ENCODE data around the gene FOXO3.
A peak's percentile ranks its signal among the peaks of the same experiment; 100 is the strongest.
"Not testable (repeated sequence)": the region's sequence is repeated elsewhere in the genome, so short reads cannot be mapped to it uniquely, and the experiment has no call there.

Gene FOXO3

DNA sequence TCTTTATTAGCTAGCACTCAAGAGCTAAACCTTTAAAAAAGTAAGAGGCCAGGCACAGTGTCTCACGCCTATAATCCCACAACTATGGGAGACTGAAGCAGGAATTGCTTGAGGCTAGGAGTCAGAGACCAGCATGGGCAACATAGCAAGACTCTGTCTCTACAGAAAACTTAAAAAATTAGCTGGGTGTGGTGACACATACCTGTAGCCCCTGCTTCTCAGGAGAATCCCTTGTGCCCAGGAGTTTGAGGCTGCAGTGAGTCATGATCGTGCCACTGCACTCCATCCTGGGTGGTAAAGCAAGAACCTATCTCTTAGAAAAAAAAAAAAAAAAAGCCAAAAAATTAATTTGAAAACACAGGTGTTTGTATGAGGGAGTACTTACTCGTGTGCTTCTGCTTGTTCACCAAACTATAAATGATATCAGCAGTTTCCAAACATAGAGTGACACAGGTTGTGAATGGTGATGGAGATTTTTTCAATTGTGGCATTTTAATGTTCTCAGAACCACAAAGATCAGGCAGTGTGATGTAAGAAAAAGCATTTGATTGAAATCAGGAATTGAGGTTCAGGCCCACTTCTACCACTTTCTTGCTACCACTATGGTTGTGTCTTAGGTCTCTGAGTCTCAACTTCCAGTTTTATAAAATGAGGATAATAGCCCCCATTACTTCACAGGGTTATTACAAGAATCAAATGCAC is 104.9 kb downstream of the FOXO3 start:
- no peak for DNase-seq

DNA sequence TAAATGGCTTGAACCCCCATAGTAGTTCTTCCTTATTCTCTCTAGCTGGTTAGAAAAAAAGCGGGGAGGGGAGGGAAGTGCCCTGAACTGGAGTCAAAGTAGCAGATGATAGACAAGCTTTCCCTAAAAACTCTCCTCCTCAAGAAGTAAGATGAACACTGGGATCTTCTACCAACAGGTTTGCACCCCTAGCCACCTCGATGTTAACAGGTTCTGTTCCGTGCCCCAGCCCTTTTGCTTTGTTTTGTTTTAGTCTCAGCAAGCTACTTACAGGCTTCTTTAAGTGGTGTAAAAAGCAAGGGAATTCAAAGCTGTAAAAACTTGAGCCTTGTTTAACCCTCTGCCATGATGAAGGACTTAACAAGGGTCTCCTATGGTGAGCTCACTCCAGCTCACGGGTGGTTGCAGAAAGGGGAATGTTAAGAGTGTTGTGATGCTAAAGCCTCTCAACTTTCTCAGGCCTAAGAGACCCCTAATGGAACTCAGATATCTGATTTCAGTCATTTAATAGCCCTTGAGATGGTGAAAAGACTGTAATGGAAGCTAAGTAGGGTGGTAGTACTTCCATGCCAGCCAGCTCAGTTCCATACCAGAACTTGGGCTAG is 106.0 kb downstream of the FOXO3 start:
- no peak for DNase-seq

DNA sequence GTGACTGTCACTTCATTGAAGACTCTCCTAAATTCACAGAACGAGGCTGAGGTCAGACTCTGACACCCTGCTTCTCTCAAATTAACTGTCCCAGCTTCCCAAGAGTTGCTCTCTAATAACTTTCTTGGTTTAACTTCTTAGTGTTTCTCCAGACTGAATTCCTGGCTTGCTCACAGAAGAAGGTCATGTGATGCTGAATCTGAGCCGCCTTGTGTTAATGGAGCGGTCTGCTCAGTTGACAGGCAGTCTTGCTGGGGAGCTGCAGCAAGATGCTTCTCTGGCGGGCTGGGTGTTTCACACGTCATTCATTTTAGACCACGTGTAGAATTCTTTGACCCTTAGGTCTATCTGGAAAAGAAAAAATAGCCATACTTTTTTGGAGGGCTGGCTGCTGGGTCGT is 107.3 kb downstream of the FOXO3 start:
- no peak for DNase-seq

DNA sequence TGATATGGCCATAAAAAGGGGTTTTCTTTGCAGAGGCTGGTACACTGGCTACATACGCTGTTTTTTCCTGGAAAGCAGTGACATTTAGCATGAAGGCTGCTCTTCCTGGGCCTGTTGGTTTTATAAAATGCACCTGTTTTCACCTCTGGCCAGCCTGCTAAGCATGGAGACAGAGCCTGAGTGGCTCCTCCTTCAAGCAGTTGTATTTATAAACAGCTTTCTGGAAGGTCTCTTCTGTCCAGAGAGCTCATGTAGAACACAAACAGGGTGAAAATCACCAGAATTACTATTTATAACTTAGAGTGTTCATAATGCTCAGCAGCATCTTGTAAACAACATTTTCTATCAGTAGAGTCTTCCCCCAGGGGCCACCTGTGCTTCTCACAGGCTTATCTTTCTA is 109.0 kb downstream of the FOXO3 start:
- no peak for DNase-seq

DNA sequence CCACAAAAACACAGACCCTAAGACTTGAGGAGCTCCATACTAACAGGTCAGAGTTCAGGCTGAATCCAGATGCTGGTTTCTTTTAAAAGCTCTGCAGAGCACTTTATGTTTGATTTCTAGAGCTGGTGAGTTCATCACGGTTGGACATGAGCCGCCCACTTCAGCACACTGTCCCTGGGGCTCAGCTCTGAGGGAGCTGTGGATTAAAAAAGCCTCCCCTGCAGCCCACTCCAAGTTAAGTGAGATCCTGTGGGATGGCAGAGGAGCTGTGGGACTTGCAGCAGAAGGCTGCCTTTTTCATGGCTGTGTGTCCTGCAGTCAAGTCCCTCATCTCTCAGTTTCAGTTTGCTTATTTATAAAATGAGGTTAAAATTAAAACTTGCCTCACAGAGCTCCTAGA is 110.5 kb downstream of the FOXO3 start:
- DNase-seq = no peak

DNA sequence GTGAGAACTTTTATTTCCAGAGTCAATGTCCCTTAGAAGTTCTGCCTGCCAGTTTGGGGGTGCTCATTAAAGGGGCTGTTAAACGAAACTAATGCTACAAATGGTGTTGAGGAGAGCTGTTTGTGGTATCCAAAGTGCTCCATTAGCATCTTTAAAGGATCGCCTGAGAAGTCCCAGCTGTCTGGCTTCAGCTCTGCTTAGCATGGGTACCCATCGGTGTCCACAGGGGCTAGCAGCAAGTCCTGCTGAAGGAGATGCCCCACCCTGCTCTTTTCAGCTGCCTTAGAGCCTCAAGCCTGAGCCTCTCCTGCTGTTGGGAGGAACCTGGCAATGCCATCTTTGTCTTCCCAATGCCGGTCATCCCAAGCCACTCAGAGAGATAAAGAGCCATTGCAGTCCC is 111.1 kb downstream of the FOXO3 start:
- DNase-seq = no peak

DNA sequence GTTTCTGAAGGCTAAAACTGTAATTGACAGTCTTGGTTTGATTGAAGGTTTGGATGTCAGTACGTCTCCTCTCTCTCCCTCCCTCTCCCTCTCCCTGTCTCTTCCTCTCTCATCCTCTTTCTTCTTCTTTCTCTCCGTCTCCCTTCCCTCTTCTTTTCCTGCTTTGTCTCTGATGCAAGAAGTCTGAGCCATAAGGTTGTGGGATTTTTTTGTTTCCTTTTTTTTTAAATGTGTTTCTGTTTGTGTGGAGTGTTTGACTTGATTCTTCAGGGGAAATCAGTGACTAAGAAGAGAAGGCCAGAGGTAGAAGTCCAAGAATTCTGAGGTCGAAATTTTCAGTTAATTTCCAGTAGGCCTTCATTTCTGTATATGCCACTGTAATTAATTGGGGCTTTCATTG is 111.9 kb downstream of the FOXO3 start:
- no peak for DNase-seq

DNA sequence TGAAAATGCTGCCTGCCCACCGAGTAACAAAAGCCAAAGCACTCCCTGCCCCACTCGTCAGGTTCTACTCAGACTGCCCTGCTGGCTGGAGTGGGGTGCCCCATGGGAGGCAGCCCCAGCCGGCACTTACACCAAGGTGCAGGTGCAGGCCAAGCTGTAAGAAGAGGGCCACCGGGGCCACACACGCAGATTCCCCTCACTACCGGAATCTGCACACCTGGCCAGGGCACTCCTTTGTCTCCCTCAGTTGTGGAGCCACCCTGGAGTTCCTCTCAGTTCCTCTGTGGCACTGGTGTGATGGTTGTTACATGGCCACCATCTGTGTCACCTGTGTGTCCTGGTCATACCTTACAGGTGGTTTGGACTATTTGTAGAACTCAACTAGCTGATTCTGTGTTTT is 112.4 kb downstream of the FOXO3 start:
- no peak for DNase-seq

DNA sequence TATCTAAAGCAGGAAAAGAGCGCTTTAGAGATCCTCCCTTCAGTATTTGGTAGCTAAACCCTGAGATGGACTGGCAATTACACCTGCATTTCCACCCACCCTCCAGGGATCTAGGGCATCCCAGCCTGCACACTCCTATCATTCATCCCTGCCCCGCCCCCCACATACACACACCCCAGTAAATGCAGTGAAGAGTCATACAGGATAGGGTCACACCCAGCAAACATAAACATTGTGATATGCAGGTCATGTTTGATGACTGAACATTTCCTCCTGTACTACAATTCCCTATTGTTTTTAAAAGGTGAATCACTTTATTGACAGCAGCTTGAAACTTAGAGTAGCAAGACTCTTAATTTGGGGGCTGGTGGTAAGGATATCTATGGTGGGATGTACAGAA is 112.9 kb downstream of the FOXO3 start:
- DNase-seq = no peak

DNA sequence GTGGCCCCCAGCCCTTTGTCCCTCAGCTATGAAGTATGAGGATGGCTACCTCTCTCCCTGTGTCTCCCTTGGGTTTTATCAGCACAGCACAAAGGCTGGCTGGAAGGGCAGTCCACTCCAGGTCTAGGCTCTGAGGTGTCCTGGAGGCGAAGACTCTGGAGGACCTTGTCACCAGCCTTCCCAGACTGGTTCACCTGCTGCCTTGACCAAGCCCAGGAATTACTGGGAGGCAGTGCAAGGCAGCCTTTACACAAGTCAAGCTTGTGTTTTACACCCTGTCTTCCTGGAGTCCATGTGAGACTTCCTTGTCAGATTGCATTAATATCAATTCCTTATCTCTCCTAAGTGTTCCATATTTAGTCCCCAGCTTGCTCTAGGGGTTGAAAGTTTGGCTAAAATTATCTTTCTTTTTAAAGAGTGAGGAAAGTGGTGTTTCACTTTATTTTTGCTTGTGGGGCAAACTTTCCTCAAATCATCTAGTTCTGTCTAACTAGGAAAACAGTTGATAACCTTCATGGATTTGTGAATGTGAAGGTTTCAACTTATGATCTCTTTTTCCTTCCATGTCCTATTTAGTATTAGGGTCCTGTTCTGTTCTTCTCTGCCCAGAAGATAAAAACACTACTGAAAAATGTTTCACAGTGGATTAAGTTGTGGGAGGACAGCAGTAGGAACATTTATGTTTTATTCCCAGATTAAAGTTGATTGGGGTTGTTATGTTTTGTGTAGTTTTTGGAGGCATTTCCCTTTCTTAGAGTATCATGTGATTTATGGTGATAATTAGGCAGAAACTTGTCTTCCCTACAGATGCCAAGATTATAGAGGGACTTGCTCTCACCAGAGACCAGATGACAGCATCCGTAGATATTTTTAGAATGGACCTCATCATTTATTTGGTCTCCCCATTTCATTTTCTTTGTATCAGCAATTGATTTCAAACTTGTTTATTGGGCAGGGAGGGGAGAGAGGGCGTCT is 114.8 kb downstream of the FOXO3 start:
- DNase-seq = no peak

DNA sequence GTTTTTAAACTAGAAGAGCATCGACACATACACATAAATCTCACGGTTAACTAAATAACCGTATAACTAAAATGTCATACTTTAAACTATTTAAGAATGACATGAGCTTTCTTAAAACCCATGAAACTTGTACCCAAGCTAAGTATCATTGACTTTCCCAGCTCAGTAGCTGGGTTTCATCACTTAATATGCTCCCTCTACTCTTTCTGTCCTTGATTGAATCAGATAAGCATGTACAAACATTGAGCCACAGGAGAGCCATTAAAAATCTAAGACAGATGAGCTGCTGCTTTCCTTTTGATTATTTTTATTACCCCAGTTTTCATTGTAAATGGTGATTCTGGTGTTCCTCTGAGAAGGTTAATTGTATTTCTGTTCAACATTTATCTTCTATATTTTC is 115.8 kb downstream of the FOXO3 start:
- DNase-seq = no peak

DNA sequence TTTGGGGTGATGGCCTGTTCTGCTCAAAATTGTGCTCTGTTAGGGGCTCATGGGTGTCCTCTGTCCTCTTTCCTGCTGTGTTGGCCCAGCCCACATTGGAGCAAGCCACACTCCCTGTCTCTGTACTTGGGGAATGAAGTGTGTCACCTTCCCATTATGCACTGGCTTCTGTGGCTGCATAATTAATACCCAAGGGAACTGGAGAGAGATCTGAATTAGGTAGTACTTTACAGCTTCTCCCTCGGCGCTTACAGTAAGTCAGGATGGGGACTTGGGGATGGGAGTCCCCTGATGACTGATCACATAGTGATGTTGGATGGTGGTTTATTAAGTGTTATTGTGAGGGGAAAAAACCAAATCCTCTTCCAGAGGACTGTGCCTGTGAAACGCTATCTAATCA is 116.6 kb downstream of the FOXO3 start:
- DNase-seq = no peak

DNA sequence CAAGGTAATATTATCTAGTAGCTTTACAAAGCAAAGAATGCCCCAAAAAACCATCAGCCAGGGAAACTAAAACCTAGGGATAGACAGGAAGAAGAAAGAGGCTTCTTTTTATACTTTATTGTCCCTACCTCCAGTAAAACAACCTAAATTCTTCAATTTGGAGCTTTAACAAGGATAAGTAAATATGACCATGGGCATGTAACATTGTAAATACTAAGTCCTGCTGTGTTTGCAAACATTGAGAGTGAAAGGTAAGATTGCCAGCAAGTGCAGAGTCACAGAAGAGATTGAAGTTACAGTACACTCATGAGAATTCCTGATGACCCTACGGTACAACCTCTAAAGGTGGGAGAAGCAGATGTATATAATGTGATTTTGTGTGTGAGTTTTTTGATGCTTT is 117.2 kb downstream of the FOXO3 start:
- no peak for DNase-seq

DNA sequence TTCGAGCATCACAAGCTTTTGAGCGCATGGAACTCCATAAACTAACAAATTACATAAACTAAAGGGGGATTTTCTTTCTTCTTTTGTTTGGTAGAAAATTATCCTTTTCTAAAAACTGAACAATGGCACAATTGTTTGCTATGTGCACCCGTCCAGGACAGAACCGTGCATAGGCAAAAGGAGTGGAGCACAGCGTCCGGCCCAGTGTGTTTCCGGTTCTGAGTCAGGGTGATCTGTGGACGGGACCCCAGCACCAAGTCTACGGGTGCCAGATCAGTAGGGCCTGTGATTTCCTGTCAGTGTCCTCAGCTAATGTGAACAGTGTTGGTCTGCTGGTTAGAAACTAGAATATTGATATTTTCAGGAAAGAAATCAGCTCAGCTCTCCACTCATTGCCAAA is 119.6 kb downstream of the FOXO3 start:
- not testable (repeated sequence) for DNase-seq

DNA sequence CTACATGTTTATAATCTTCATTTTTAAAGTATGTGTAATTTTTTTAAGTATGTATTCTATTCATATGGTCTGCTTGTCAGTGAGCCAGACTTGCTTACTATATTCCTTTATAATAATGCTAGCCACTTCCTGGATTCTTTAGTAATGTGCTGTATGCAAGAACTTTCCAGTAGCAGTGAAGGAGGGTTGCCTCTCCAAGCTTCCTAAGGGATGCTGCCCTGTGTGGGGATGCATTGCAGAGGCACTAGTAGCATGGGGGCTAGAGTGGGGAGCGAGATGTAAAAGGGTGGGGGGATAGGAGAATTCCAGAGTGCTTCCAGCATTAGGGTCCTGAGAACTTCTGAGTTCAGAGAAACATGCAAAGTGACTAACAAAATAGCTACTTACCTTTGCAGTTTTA is 121.0 kb downstream of the FOXO3 start:
- DNase-seq = not testable (repeated sequence)

DNA sequence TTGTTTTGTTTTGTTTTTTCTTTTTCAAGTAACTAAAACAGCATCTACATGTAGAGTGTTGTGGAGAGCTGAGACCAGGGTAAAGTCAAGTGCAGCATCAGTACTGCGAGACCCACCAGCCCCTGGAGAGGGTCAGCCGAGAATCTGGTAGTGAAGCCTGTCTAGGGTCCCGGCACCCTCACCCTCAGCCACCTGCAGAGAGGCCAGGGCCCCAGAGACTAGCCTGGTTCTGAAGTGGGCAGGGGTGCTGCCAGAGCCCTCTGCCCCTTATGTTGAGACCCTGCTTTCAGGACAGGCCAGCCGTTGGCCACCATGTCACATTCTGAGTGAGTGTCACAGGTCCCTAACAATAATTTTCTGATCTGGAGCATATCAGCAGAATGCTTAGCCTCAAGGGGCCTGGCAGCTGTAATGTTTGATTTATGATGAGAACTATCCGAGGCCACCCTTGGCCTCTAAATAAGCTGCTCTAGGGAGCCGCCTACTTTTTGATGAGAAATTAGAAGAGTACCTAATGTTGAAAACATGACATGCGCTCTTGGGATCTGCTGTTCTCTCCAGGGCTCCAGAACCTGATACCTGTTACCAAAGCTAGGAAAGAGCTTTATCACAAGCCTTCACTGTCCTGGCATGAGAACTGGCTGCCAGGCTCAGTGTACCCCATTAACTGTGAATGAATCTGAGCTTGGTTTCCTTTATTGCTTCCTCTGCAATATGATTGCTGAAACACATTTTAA is 121.8 kb downstream of the FOXO3 start:
- not testable (repeated sequence) for DNase-seq

DNA sequence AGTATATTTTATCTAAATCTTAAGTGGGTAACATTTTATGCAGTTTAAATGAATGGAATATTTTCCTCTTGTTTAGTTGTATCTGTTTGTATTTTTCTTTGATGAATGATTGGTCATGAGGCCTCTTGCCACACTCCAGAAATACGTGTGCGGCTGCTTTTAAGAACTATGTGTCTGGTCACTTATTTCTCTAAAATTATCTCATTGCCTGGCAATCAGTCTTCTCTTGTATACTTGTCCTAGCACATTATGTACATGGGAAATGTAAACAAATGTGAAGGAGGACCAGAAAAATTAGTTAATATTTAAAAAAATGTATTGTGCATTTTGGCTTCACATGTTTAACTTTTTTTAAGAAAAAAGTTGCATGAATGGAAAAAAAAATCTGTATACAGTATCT is 123.3 kb downstream of the FOXO3 start:
- not testable (repeated sequence) for DNase-seq

DNA sequence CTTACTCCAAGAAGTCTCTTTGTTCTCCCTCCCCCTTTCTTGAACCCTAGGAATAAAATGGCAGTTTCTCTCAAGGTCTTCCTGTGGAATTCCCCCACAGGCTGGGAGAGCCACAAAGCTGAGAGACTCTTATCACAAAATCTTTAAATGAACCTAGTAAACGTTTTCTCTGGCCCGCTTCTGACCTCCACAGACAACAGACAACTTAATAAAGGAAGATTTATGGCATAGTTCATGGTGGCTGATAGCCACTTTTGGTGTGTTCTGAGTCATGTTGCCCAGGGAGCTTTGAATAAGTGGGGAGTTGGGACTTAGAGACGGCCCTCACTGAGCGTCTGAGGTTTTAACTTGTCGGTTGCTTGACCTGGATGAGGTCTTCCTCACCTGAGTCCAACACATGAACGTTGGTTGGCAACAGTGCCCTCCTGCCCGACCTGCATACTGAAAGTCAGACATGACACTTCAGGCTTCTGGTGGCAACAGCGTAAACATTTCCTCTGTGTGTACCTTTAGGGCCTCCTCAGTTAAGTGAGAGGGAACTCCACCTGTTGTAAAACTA is 124.1 kb downstream of the FOXO3 start:
- no peak for DNase-seq

DNA sequence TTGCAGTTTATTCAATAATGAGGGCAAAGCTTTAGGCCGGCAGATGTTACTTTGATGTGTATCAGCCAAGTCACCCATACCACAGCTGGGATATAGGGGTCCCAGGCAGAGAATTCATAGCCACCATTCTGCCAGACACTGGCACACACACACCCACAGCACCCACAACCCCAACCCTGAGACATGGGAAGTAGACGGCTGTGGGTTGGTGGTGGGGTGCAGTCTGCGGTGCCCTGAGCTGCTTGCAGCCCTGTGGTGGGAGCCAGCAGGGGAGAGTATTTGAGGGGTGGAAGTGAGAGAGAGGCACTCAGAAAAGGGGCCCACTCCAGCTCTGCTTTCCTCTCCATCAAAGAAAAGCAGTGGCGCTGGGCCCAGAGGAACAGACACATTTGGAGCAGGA is 125.3 kb downstream of the FOXO3 start:
- no peak for DNase-seq

DNA sequence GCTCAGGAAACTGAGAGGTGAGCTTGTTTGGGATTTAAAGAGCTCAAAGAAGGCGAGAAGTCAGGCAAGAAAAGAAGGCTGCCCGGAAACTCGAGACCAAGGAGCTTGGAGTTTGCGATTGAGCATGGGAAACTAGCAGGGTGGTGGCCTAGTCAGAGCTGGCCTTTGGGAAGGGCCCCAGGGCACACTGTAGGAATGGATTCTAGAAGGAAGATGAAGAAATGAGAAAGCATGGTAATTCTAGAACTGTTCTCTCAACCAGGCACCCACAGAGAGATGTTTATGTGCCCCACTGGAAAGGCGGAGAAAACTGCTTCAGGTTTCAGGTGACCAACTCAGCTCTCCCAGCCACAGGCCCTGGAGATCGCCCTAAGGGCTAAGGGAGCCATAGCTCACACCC is 126.2 kb downstream of the FOXO3 start:
- no peak for DNase-seq

DNA sequence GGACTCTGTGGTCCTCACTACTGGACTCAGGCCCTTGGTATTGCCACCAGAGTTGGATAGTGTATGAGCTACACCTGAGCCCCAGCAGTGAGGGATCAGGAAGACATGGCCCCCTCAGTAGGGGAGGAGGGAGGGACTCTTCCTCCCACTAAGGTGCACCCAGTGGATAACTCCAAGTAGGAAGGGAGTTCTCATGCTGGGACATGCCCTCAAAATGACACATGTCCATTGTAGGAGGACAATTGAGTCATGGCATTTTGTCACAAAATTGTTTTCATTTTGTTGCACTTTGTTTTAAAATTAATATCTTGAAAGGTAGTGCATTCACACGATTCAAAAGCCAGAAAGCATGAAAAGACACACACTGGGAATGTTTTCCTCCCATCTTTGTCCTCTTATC is 127.2 kb downstream of the FOXO3 start:
- DNase-seq = no peak

DNA sequence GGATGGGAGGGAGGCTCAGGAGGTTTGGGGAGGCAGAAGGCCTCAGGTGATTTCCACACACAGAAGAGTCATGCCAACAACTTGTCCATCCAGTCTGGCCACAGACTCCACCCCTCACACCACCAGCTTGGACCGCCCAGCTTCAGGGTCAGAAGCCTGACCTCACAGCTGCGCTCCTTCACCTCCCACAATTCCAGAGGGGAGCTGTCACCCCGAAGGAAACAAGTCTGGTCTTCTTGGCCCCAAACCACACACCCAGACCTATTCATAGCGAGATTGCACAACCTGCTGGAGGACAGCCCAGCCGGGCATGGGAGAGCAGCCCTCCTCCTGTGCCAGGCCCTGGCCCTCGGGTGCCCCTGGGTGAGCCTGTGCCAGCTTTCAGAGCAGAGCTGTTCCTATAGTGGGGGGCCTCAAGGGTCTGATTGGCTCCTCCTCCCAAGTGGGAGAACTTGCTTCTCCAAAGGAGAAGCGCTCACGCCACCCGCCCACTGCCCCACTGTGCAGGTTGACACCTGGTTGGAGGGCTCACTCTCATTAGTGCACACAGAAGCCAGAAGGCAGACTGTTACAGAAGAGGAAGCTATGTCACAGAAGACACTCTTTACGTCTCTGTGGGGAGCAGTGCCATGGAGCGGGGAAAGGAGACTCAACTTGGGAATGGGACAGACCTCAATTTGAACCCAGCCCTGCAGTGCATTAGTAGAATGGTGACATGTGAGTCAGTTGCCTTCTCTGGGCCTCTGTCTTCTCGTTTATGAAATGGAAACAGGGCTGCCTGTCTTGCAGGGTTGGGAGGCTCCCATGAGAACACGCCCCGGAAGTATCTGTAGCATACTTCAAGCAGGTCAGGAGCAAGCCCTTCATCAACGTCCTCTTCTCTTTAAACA is 128.8 kb downstream of the FOXO3 start:
- DNase-seq = peak; percentile 68
